ENCODE measurements around the gene NACC2. TPM values are rescaled to one million over a fixed set of nuclear protein-coding genes. Genes with fewer than 3 reads are reported as not detected.

NACC2 gene
- total and polyA plus RNA-seq, 2 donors (not counting 3 experiments of a cell fraction or from before 2014, with no cell fraction given), result 15.8 to 27.1 TPM

- Histone ChIP-seq H3K27me3 (ENCODE audit: control insufficient read depth in 2 of 2, insufficient read depth in 2 of 2, low read length in 2 of 2) (no peaks in the 10 kb centered on the region), H3K79me2 (ENCODE audit: control insufficient read depth, insufficient read depth, low read length) (peaks cover 23% of the 10 kb centered on the region), H3K9me3 (replicated peaks; ENCODE audit: control insufficient read depth, insufficient read depth, low read length) (no peaks in the 10 kb centered on the region), H3K27ac (ENCODE audit: insufficient read depth, low read depth, low read length) (no peak overlapping the region), H3K9ac (replicated peaks; ENCODE audit: extremely low read depth, insufficient read depth, low read length) (no peak overlapping the region), H3K36me3 (ENCODE audit: control insufficient read depth in 2 of 2, extremely low read depth in 1 of 2, insufficient read depth in 2 of 2, low read length in 2 of 2) (peaks cover 4 to 11% of the 10 kb centered on the region in 2 experiments), H4K20me1 (replicated peaks; ENCODE audit: control insufficient read depth, extremely low read depth, insufficient read depth, low read length) (peaks cover 2% of the 10 kb centered on the region), H3K4me1 (ENCODE audit: control insufficient read depth, extremely low read depth, insufficient read depth, low read length) (peaks cover 3% of the 10 kb centered on the region), H3K9me1 (replicated peaks; ENCODE audit: control insufficient read depth, extremely low read depth, insufficient read depth, low read length) (no peaks in the 10 kb centered on the region), H3K4me2 (ENCODE audit: insufficient read depth, low read length) (no peak overlapping the region), H2AFZ (ENCODE audit: low read depth, low read length) (no peak overlapping the region), H3K4me3 (replicated peaks in 1 of 3; ENCODE audit: insufficient read depth in 1 of 3, low read depth in 1 of 3, low read length in 3 of 3) (no peak overlapping the region)
- dilution Hi-C loops (cut with MboI; ENCODE audit: extremely low pct_ligation_motif_present, low sequenced_read_pairs), result no loop called here
- CTCF ChIA-PET, result no interaction called here
- TF ChIP-seq GATA2 (IDR thresholded peaks at IDR 0.05; ENCODE audit: insufficient read depth, insufficient read length, low read depth, low read length), result no peak
- no peak for TF ChIP-seq EZH2 (IDR thresholded peaks at IDR 0.05; ENCODE audit: borderline replicate concordance, low read depth, low read length, severe bottlenecking)
- TF ChIP-seq FOS (IDR thresholded peaks at IDR 0.05; ENCODE audit: borderline replicate concordance, insufficient read depth, low read length), result no peak
- no peak for TF ChIP-seq MYC (IDR thresholded peaks at IDR 0.05; ENCODE audit: low read depth, low read length)
- TF ChIP-seq JUN (IDR thresholded peaks at IDR 0.05; ENCODE audit: borderline replicate concordance, insufficient read depth, insufficient read length, low read depth), result no peak
- no peak for TF ChIP-seq POLR2AphosphoS5 (IDR thresholded peaks at IDR 0.05; ENCODE audit: insufficient read depth, low read depth, low read length)
- no peak for TF ChIP-seq POLR2A (IDR thresholded peaks at IDR 0.05; ENCODE audit: low read depth, low read length)
- TF ChIP-seq CTCF (IDR thresholded peaks at IDR 0.05; ENCODE audit: extremely low read depth in 1 of 2, insufficient read depth in 1 of 2, low read depth in 1 of 2, low read length in 2 of 2), result no peak
- TF ChIP-seq MAX (IDR thresholded peaks at IDR 0.05; ENCODE audit: insufficient read depth, insufficient read length), result no peak
- POLR2A ChIA-PET, result no interaction called here
- no peak for DNase-seq (ENCODE audit: low read depth, low spot score)
- FAIRE-seq, result no peak
- BruUV-seq (replicated peaks), result no TSS peak
- intact Hi-C loops (cut with micrococcal nuclease), result no loop called here
Observed at GRCh38 chr9:136026266-136026942, 68.7 kb downstream of the NACC2 start.
